Neural progenitor cell (in vitro differentiated cells): ENCODE measurements around the gene SLC6A18. TPM values are rescaled to one million over a fixed set of nuclear protein-coding genes. Genes with fewer than 3 reads are reported as not detected.

Experiments used
- DNase-seq: peaks from one replicate; pipeline ENCODE4 v3.0.0-alpha.2; 2016; ENCODE audit warnings: low spot score
- H2AFZ ChIP-seq: fragments of 200-600 bp; sonication (generic); replicated peaks from 2 replicates; pipeline ENCODE4 v1.6.1; 2016; ENCODE audit warnings: antibody characterized with exemption
- H3F3A ChIP-seq: fragments of 200-600 bp; sonication (generic); 2 replicates; pipeline ENCODE4 v1.6.1; 2016; ENCODE audit warnings: antibody characterized with exemption, low read depth
- H3K27ac ChIP-seq: fragments of 200-600 bp; sonication (generic); 2 replicates; pipeline ENCODE4 v1.5.1; 2016; ENCODE audit warnings: mild to moderate bottlenecking
- H3K27me3 ChIP-seq: fragments of 200-600 bp; sonication (generic); 2 replicates; pipeline ENCODE4 v1.6.1; 2016; ENCODE audit warnings: mild to moderate bottlenecking, moderate library complexity
- H3K36me3 ChIP-seq: fragments of 200-600 bp; sonication (generic); 2 replicates; pipeline ENCODE4 v1.5.1; 2016
- H3K4me1 ChIP-seq: fragments of 200-600 bp; sonication (generic); 2 replicates; pipeline ENCODE4 v1.6.1; 2016; ENCODE audit warnings: mixed run types
- H3K4me2 ChIP-seq: fragments of 200-600 bp; sonication (generic); 2 replicates; pipeline ENCODE4 v1.6.1; 2016
- H3K4me3 ChIP-seq: fragments of 200-600 bp; sonication (generic); 2 replicates; pipeline ENCODE4 v1.5.1; 2016
- H3K79me2 ChIP-seq: fragments of 200-600 bp; sonication (generic); 2 replicates; pipeline ENCODE4 v1.6.1; 2016; ENCODE audit warnings: low read depth
- H3K9ac ChIP-seq: fragments of 200-600 bp; sonication (generic); 2 replicates; pipeline ENCODE4 v1.6.1; 2016
- H3K9me3 ChIP-seq: fragments of 200-600 bp; sonication (generic); 2 replicates; pipeline ENCODE4 v1.5.1; 2016; ENCODE audit warnings: low read depth
- H4K20me1 ChIP-seq: fragments of 200-600 bp; sonication (generic); 2 replicates; pipeline ENCODE4 v1.6.1; 2016; ENCODE audit warnings: low read depth
- H3K27ac Mint-ChIP-seq: 3 replicates; pipeline ENCODE4 v1.8.0; 2021; ENCODE audit warnings: mixed read lengths
- H3K27me3 Mint-ChIP-seq: 2 replicates; pipeline ENCODE4 v1.8.0; 2022; ENCODE audit warnings: low read depth, mild to moderate bottlenecking, inconsistent platforms, moderate library complexity, mixed read lengths; ENCODE audit not compliant: insufficient read depth
- H3K36me3 Mint-ChIP-seq: 3 replicates; pipeline ENCODE4 v1.8.0; 2021; ENCODE audit warnings: mixed read lengths
- H3K4me1 Mint-ChIP-seq: 3 replicates; pipeline ENCODE4 v1.8.0; 2021; ENCODE audit warnings: mixed read lengths
- H3K4me3 Mint-ChIP-seq: 3 replicates; pipeline ENCODE4 v1.8.0; 2021; ENCODE audit warnings: mild to moderate bottlenecking, moderate library complexity, mixed read lengths
- H3K9me3 Mint-ChIP-seq: 3 replicates; pipeline ENCODE4 v1.8.0; 2020; ENCODE audit warnings: mixed read lengths
- CTCF ChIP-seq: fragments of 200-600 bp; sonication (generic); IDR thresholded peaks from 2 replicates; pipeline ENCODE4 v1.5.1; 2017; ENCODE audit warnings: antibody characterized with exemption, mild to moderate bottlenecking
- EZH2 ChIP-seq: fragments of 200-600 bp; sonication (generic); IDR thresholded peaks from 2 replicates; pipeline ENCODE4 v1.6.1; 2017; ENCODE audit warnings: antibody characterized with exemption, mild to moderate bottlenecking, moderate library complexity
- EZH2phosphoT487 ChIP-seq: fragments of 200-600 bp; sonication (generic); IDR thresholded peaks from 2 replicates; pipeline ENCODE4 v1.6.1; 2017; ENCODE audit warnings: antibody characterized with exemption
- total RNA-seq: library from RNA; depleted of rRNA; stranded (reverse); fragments of >200 nt; gene quantifications from 2 replicates; pipeline ENCODE4 v1.2.3, GENCODE V29; 2015; ENCODE audit warnings: low replicate concordance

Gene SLC6A18
- total RNA-seq, 1 donor from 2014 or later = not detected

GRCh38 chr5:1194378-1194777, 30.8 kb upstream of the SLC6A18 start:
- DNase-seq = no peak
- Mint-ChIP-seq H3K4me3 (no peak overlapping the region), H3K27ac (no peak overlapping the region), H3K36me3 (no peaks in the 10 kb centered on the region), H3K9me3 (no peaks in the 10 kb centered on the region), H3K27me3 (peaks cover 12% of the 10 kb centered on the region), H3K4me1 (peaks cover 12% of the 10 kb centered on the region)
- Histone ChIP-seq H3K9me3 (no peaks in the 10 kb centered on the region), H3K4me3 (no peak overlapping the region), H3K79me2 (no peaks in the 10 kb centered on the region), H4K20me1 (no peaks in the 10 kb centered on the region), H2AFZ (no peak overlapping the region), H3K4me2 (no peak overlapping the region), H3K27me3 (peaks cover 11% of the 10 kb centered on the region), H3K27ac (no peak overlapping the region), H3F3A (peaks cover 10% of the 10 kb centered on the region), H3K9ac (no peak overlapping the region), H3K36me3 (no peaks in the 10 kb centered on the region), H3K4me1 (no peaks in the 10 kb centered on the region)
- TF ChIP-seq EZH2 (no peak), CTCF (no peak), EZH2phosphoT487 (no peak)

- H3K4me1 ChIP-seq = peaks cover 6% of the 10 kb centered on the region
- Mint-ChIP-seq H3K36me3 (no peaks in the 10 kb centered on the region), H3K27ac (no peak overlapping the region), H3K9me3 (no peaks in the 10 kb centered on the region), H3K27me3 (peaks cover 6% of the 10 kb centered on the region), H3K4me3 (no peak overlapping the region), H3K4me1 (peaks cover 6% of the 10 kb centered on the region)
- peaks cover 15% of the 10 kb centered on the region for H3F3A ChIP-seq
- peaks cover 11% of the 10 kb centered on the region for H3K27me3 ChIP-seq
- H3K9me3 ChIP-seq = no peaks in the 10 kb centered on the region
- no peak for DNase-seq
- H3K27ac ChIP-seq = no peak overlapping the region
- H3K4me2 ChIP-seq = no peak overlapping the region
- no peak overlapping the region for H3K9ac ChIP-seq
- no peak for TF ChIP-seq EZH2phosphoT487
- no peak for TF ChIP-seq EZH2
- no peak for TF ChIP-seq CTCF
- no peak overlapping the region for H2AFZ ChIP-seq
- no peaks in the 10 kb centered on the region for H3K79me2 ChIP-seq
- H3K36me3 ChIP-seq = no peaks in the 10 kb centered on the region
- no peaks in the 10 kb centered on the region for H4K20me1 ChIP-seq
- no peak overlapping the region for H3K4me3 ChIP-seq
Observed at GRCh38 chr5:1195439-1195838, 29.7 kb upstream of the SLC6A18 start.

GRCh38 chr5:1195916-1196315, 29.3 kb upstream of the SLC6A18 start:
- no peaks in the 10 kb centered on the region for H3K9me3 Mint-ChIP-seq
- H3K27ac ChIP-seq = no peak overlapping the region
- TF ChIP-seq CTCF = no peak
- no peak for TF ChIP-seq EZH2phosphoT487
- no peak for TF ChIP-seq EZH2
- H3K36me3 ChIP-seq = no peaks in the 10 kb centered on the region
- peaks cover 6% of the 10 kb centered on the region for H3K4me1 ChIP-seq
- H3K4me2 ChIP-seq = no peak overlapping the region
- H3K79me2 ChIP-seq = no peaks in the 10 kb centered on the region
- H3K27me3 ChIP-seq = peaks cover 9% of the 10 kb centered on the region
- no peak overlapping the region for H3K27ac Mint-ChIP-seq
- no peak overlapping the region for H3K4me3 ChIP-seq
- H3F3A ChIP-seq = peaks cover 15% of the 10 kb centered on the region
- H3K4me1 Mint-ChIP-seq = peaks cover 2% of the 10 kb centered on the region
- no peaks in the 10 kb centered on the region for H3K9me3 ChIP-seq
- no peak for DNase-seq
- no peak overlapping the region for H3K4me3 Mint-ChIP-seq
- no peak overlapping the region for H3K9ac ChIP-seq
- no peaks in the 10 kb centered on the region for H4K20me1 ChIP-seq
- H3K36me3 Mint-ChIP-seq = no peaks in the 10 kb centered on the region
- H3K27me3 Mint-ChIP-seq = peaks cover 2% of the 10 kb centered on the region
- no peak overlapping the region for H2AFZ ChIP-seq
